ENCODE data around the gene CAPN5. TPM values are rescaled to one million over a fixed set of nuclear protein-coding genes. Genes with fewer than 3 reads are reported as not detected.
"Not testable (repeated sequence)": the region's sequence is repeated elsewhere in the genome, so short reads cannot be mapped to it uniquely, and the experiment has no call there.

Gene CAPN5
- polyA plus RNA-seq (2013, experiment 1 of 2; ENCODE audit: insufficient read length) = 21.5 TPM
- 22.0 TPM for polyA plus RNA-seq (2013, experiment 2 of 2; ENCODE audit: insufficient read length)

DNA sequence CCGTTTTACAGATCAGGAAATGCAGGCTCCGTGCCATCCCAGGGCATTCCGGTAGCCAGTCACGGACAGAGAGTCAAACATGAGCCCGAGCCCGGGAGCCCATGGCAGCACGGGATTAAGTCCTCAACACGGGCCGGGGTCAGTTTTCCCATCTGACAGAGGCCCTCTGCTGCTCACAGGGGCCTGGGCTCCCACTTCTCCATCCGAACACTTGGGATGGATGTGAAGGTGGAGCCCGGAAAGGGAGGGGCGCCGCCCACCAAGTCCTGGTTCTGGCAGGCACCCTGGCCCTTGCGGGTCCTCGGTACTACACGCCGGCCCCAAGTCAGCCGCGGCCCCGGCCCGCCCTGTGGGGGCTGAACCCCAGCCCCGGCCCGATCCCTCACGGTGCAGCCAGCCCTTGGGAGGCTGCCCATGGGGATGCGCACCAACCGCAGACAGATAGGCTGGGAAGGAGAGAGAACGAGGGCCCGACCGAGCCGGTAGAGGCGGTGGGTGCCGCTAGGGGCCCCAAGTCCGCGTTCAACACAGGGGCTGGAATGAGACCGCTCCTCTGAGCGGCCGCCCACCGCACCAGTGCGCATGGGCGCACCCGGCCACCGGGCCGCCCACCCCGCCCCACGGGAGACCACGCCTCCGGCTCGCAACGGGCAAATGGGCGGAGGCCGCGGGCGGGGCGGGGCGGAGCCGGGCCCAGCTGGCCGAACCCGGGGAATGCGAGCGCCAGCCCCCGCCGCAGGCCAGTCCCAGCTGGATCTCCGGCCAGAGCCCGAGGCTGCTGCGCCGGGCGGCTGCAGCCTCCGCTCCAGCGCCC, at the start of gene CAPN5:
Gene CAPN5, plus strand, starts transcription at position 743 of the 814 bp plus-strand sequence. CDS start 17,916 bp downstream, outside the sequence.
- peak; percentile 94 for DNase-seq

DNA sequence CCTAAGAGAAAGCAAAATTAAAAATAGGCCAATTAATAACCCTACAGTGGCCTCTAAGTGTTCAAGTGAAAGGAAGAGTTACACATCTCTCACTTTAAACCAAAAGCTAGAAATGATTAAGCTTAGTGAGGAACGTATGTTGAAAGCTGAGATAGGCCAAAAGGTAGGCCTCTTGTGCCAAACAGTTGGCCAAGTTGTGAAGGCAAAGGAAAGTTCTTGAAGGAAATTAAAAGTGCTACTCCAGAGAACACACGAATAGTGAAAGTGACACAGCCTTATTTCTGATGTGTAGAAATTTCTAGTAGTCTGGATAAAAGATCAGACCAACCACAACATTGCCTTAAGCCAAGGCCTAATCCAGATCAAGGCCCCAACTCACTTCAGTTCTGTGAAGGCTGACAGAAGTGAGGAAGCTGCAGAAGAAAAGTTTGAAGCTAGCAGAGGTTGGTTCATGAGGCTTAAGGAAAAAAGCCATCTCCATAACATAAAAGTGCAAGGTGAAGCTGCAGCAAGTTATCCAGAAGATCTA, 48.3 kb upstream of the CAPN5 start:
- not testable (repeated sequence) for DNase-seq

DNA sequence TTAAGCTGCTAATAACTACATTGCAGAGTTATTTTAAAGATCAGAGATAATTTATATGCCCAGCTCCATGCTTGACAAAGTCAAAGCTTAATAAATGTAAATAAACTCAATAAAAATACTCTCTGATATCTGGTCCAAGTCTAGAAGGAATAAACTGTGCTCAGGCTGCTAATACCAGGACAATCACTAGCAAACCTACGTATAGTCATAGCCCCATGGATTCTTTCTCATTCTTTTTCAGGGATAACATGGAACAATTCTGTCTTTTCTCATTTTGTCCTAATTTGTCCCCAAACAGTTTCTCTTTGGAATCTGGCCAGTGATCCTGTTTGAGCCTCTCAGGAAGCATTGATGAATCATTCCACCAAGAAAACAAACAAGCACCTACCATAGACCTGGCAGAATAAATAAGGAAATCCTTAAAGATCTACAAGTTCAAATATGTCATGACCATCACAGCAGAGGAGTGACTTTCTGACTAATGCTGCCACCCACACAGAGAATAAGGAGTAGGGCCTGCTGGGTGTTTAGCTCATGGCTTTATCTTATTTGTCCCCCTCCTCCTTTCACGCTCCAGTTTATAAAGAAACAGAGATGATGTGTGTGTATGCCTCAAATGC, 46.7 kb upstream of the CAPN5 start:
- no peak for DNase-seq

DNA sequence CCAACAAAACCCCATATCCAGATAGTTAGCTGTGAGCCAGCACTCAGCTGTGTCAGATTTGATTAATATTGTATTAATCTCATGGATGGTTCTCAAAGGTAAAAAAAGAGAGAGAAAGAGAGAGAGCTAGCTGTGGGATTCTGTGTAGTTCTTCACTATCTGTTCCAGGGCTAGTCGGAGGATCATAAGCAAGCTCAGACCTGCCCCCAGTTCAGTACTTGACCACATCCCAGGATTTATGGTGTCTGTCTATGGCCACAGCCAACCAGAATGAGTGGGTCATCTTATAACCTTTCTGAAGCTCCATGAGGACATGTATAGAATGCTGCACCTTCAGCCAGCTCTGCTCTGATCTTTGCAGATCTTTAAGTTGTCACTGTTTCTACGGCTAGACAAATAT, 46.0 kb upstream of the CAPN5 start:
- DNase-seq = no peak

DNA sequence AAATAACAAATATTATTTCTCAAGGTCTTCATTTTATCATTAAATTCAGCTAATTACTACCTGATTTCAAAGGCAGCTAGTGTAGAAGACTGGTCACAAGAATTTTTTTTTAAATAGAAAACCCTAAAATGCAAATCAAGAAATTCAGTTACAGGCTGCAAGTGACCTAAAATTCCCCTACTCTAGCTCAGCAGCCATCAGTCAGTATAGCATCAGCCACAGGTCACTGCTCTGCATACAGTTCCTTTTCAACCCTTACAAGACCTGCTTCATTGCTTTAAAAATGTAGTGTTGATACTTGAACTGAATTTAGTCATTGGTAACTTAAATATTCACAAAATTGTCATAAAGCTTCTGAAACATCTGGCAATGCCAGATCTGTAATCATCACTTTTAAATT, 42.0 kb upstream of the CAPN5 start:
- no peak for DNase-seq

DNA sequence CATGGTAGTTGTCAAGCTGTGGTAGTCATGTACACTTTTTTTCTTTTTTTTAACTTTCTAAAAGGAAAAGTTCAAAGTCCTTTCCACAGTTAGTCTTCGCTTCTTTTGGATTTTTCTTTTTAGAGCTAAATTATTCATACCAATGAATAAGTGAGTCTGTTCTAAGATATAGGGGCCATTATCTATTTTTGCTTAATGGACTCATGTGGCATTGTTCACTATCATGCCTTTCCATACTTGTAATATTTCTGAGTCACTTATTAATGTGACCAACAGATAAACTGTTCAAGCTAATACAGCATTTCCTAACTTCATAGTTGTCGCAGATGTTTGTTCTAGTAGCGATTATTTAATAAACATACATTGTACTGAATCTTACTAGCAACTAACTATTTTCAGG, 40.5 kb upstream of the CAPN5 start:
- DNase-seq = no peak

DNA sequence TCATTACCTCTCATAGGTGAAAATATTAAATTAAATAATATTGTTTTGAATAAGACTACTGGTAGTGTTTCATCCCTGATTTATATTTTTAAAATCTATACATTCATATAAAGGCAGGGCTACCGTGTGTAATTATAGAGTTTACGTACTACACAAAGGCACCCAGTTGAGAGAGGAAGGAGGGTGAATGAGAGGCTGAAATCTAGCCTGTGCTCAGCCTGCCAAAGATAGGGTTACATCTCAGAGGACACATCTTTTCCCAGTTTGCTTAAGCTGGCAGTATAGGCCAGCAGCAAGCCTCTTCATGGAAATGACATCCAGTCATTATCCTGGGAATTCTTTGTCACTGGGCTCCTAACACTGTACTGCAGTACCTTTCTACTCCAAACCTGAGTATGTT, 40.0 kb upstream of the CAPN5 start:
- DNase-seq = no peak

DNA sequence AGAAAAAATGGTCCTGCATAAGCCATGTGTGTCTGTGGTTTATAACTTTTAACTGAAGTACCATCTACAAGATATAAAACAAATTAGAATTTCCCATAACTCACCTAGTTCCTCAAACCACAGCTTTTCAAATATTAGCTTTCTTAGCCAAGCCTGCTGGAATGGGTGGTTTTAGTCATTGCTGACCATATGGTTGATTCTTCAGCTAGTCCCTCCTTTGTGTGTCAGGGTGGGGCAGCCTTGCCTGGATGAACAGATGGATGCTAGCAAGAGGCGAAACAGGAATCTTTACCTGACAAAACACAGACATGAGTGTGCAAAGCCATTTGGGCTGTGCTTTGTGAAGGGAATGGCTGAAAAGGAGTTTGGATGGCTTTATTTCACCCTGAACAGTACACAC, 39.5 kb upstream of the CAPN5 start:
- peak; percentile 38 for DNase-seq

DNA sequence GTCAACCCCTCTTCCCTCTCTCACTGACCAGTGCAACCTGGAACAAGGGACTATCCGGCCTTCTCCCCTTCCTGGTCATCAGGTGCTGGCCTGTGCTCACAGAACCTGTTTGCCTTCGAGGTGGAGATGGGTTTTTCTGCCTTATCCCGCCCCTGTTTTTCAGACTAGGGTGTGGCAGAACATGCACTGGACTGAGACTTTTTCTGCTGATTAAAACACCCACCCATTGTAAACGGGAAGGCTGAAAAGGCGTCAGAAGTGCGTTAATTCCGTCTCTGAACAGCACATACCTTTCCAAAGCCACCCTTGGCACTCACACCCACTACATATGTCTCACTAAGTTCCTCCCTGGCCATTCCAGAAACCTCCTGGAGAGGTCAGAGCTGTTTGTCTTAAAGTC, 36.9 kb upstream of the CAPN5 start:
- DNase-seq = no peak

DNA sequence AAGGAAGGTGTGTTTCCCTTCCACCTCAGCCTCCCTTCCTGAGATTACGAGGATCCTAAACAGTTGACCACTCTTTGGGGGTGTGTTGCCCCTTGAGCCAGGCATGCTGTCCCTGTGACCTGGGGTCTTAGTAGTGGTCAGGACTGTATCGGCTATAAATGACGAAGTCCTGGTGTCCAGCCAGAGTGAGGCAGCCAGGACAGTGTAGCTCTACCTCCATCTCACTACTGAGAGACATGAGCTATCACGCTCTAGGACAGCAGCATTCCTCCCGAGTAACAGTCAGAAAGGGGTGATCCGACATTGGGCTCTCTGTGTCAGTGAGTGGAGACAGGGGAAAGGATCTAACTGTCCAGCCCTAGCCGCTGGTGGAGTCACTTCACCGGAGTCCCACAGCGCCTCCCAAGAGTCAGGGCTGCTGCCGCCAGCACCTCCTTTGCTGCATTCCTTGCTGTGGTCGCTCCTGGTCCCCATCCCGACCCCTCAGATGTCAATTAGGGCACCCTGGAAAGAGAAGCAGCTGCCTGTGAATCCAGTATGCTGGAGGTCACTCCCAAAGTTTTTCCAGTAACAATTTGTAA, 35.8 kb upstream of the CAPN5 start:
- no peak for DNase-seq

DNA sequence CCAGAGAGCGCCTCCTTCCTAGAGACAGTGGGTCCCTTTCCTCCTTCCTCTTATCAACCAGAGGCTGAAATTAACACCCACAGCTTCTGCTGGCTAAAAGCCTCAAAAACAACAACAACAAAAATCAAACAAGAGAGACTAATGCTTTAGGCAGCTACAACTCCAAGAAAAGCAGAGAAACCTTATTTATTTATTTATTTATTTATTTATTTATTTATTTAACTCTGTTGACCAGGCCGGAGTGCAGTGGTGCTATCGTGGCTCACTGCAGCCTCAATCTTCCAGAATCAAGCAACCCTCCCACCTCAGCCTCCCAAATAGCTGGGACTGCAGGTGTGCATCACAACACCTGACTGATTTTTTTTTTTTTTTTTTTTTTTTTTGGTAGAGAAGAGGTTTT, 35.2 kb upstream of the CAPN5 start:
- no peak for DNase-seq

DNA sequence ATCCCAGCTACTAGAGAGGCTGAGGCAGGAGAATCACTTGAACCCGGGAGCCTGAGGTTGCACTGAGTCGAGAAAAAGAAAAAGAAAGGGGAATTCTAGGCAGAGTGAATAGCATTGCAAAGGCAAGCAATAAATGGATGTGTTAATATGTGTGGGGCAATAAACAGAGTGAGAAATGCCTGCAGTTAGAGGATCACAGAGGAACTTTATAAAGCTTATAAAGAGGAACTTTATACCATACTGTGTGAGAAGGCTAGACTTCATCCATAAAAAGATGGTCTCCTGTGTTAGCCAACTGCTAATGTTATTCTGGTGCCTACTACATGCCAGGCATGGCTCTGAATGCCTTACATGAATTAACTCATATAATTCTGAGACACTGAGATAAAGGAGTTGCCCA, 31.7 kb upstream of the CAPN5 start:
- no peak for DNase-seq

DNA sequence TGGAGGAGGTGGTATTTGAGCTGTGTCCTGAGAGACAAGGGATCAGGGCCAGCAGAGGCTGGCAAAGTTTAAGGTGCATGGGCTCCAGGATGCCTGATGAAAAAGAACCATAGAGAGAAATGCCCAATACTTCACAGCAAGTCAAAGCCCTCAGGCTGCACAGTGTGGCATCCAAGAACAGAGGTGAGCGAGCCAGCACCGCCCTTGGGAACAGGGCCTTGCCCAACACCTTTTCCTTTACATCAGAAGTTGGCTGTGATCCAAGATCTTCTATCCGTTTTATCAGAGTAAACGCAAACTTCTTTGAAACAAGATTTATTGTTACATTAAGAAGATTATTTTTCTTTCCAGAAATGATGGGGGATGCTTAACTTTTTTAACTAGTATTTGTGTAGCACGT, 31.2 kb upstream of the CAPN5 start:
- no peak for DNase-seq

DNA sequence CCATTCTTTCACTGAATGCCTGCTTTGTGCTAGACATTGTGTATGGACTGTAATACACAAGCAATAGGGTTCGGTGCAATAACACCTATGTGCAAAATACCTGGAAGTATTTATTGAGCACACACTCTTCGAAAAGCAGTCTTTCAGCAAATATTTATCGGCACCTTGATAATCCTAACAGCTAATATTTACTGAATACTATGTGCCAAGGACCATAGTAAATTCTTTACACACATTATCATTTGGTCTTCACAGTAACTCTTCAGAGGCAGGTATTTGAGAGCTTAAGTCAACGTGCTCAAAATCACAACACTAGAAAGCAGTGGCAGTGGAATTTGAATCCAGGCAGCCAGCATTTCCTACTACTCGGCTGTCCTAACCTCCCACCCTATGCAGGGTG, 30.4 kb upstream of the CAPN5 start:
- DNase-seq = no peak

DNA sequence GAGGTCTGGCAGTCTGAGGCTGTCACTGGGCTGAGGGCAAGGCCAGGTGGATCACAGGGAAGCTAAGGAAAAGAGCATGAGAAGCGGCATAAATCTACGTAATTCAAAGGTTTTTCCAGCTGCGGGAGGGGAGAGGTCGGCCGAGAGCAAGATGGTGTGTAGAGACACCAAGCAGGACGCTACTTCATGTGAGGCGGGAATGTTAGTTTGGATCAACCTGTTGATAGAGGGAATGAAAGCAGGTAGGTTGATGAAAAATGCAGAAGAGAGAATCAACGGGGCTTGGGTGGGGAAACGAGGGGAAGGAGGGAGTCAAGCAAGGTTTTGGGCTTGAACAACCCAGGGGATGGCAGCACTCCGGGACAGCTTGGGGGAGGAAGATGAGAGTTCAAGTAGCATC, 29.7 kb upstream of the CAPN5 start:
- DNase-seq = no peak

DNA sequence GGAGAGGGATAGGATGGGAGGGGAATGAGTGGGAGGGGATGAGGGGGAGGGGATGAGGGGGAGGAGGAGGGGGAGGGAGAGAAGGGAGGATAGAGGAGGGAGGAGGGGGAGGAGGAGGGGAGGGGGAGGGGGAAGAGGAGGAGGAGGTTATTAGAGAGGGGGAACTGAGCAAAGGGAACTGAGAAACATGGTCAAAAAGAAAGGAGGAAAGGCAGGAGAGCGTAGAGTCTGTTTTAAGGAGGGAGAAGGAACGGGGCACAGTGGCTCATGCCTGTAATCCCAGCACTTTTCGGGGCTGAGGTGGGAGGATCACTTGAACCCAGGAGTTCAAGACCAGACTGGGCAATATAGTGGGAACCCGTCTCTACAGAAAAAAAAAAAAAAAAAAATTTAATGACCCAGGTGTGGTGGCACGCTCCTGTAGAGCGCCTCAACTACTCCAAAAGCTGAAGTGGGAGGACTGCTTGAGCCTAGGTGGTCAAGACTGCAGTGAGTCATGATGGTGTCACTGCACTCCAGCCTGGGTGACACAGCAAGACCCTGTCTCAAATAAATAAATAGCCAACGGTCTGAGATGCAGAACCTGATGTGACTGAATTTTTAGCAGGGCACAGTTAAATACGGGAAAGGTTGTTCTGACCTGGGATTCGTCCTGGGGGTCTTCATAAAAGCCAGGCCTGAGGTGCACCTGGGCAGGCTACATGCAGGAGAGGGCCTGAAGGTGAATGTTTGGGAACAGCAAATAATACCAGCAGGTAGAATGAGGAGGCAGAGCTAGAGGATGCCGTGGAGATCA, 28.5 kb upstream of the CAPN5 start:
- DNase-seq = no peak

DNA sequence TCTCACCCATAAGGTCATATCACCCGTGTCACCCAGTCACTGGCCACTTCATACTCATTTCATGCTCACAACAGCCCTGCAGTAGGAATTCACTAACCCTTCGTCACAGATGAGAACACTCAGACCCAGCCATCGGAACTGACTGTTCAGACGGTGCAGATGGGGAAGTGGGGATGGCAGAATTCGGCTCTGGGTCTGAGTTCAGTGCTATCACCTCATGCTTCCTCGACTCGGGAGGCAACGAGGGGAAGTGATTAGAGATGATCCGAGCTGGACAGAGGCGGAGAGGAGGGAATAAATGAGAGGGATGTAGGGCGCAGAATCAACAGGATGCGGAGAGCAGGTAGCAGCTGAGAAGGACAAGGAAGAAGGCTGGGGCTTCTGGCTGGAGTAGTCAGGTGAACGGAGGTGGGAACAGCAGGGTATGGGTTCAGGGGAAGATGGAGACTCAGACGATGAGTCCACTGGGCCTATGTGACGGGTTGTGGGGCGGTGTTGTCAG, 27.9 kb upstream of the CAPN5 start:
- no peak for DNase-seq

DNA sequence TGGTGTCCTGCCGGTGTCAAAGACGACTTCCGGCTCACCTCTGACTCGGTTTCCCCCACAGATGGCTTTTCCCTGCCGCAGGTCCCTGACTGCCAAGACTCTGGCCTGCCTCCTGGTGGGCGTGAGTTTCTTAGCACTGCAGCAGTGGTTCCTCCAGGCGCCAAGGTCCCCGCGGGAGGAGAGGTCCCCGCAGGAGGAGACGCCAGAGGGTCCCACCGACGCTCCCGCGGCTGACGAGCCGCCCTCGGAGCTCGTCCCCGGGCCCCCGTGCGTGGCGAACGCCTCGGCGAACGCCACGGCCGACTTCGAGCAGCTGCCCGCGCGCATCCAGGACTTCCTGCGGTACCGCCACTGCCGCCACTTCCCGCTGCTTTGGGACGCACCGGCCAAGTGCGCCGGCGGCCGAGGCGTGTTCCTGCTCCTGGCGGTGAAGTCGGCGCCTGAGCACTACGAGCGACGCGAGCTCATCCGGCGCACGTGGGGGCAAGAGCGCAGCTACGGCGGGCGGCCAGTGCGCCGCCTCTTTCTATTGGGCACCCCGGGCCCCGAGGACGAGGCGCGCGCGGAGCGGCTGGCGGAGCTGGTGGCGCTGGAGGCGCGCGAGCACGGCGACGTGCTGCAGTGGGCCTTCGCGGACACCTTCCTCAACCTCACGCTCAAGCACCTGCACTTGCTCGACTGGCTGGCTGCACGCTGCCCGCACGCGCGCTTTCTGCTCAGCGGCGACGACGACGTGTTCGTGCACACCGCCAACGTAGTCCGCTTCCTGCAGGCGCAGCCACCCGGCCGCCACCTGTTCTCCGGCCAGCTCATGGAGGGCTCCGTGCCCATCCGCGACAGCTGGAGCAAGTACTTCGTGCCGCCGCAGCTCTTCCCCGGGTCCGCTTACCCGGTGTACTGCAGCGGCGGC, 27.0 kb upstream of the CAPN5 start:
- DNase-seq = peak; percentile 20

DNA sequence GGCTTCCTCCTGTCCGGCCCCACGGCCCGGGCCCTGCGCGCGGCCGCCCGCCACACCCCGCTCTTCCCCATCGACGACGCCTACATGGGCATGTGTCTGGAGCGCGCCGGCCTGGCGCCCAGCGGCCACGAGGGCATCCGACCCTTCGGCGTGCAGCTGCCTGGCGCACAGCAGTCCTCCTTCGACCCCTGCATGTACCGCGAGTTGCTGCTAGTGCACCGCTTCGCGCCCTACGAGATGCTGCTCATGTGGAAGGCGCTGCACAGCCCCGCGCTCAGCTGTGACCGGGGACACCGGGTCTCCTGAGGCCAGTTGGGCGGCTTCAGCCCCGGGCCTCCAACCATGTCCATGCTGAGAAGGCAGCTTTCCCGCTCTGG, 26.4 kb upstream of the CAPN5 start:
- no peak for DNase-seq

DNA sequence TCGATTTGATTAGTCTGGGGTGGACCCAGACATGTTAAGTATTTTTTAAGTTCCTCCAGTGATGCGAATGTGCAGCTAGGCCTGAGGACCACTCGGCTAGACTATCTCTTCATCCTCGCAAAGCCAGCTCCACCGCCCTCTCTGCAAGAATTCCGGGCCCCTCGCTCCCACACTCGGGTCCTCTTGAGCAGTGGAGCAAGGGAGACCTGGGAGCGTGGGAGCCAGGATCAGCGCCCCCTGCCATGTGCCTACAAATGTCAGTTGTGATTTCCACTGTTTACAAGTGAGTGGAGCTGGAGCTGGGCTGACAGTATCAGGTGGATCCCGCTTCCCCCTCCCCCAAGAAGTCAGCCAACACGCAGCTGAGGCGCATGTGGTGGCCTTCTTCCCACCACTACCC, 25.9 kb upstream of the CAPN5 start:
- no peak for DNase-seq

DNA sequence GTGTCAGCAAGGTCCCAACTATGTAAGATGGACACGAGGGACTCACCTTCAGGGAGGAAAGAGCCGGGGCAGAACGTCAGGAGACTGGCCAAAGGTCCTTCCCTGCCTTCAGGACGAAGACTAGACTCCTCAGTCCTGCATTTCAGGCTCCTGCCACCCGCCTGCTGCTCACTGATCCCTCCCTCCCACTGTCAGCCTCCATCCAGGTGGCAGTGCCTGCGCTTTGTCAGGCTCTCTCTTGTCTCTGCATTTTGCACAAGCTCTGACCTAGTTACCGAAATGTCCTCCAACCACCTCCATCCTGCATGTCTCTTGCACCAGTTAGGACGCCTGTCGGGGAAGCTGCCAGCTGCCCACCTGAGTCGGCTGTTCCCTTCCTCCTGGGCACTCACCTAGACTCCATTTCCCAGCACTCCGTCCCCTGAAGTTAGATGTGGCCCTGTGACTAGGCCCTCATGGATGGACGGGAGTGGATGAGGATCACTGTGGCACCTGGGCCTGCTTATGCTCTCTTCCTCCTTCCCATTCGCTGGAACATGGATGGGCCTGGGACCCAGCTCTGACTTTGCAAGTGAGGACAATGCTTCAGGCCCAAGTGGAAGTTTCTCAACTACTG, 24.6 kb upstream of the CAPN5 start:
- no peak for DNase-seq
